GM12865 (cell line): ENCODE results near the gene NPTN.

Source experiments
- DNase-seq: peaks from one replicate; pipeline ENCODE4 v3.0.0; 2010; ENCODE audit warnings: low read depth
- H3K4me3 ChIP-seq: 2 replicates; pipeline ENCODE4 v1.5.1; 2011; ENCODE audit warnings: mild to moderate bottlenecking, low read depth, low read length, control low read depth
- TF ChIP-seq, protein P1 (sequence below): IDR thresholded peaks from 2 replicates; pipeline ENCODE4 v1.5.1; 2011; ENCODE audit warnings: low read length, control low read depth, low read depth, inconsistent platforms; ENCODE audit not compliant: insufficient read depth; ENCODE audit errors: missing control alignments

Gene NPTN

DNA sequence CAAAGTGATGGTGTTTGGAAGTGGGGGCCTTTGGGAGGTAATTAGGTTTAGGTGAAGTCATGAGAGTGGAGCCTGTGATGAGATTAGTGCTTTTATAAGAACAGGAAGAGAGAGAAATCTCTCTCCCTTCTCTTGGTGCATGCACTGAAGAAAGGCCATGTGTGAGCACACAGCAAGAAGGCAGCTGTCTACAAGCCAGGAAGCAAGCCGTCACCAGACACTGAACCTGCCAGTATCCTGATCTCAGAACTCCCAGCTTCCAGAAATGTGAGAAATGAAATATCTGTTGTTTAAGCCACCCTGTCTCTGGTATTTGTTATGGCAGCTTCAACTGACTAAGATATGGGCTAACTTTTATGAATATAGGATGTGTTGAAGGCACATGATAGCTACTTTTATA lies 117.7 kb downstream of the NPTN start:
- no peak for DNase-seq
- TF ChIP-seq, protein P1, sequence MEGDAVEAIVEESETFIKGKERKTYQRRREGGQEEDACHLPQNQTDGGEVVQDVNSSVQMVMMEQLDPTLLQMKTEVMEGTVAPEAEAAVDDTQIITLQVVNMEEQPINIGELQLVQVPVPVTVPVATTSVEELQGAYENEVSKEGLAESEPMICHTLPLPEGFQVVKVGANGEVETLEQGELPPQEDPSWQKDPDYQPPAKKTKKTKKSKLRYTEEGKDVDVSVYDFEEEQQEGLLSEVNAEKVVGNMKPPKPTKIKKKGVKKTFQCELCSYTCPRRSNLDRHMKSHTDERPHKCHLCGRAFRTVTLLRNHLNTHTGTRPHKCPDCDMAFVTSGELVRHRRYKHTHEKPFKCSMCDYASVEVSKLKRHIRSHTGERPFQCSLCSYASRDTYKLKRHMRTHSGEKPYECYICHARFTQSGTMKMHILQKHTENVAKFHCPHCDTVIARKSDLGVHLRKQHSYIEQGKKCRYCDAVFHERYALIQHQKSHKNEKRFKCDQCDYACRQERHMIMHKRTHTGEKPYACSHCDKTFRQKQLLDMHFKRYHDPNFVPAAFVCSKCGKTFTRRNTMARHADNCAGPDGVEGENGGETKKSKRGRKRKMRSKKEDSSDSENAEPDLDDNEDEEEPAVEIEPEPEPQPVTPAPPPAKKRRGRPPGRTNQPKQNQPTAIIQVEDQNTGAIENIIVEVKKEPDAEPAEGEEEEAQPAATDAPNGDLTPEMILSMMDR: no peak
- no peak overlapping the region for H3K4me3 ChIP-seq
